GM12878 (cell line): ENCODE results near the gene OSBPL2. TPM values are rescaled to one million over a fixed set of nuclear protein-coding genes. Genes with fewer than 3 reads are reported as not detected.

Experiments used
- HDAC2 ChIP-seq: fragments of 200-600 bp; sonication (generic); IDR thresholded peaks from 2 replicates; pipeline ENCODE4 v1.6.1; 2017
- NR2C2 ChIP-seq: IDR thresholded peaks from 2 replicates; pipeline ENCODE4 v1.6.1; 2011; ENCODE audit warnings: borderline replicate concordance, low read depth; ENCODE audit not compliant: control insufficient read depth, insufficient read length
- SKIL ChIP-seq: fragments of 450-650 bp; IDR thresholded peaks from 2 replicates; pipeline ENCODE4 v1.6.1; 2017; ENCODE audit warnings: mild to moderate bottlenecking, low read depth, inconsistent platforms; ENCODE audit not compliant: poor library complexity, severe bottlenecking
- TCF7 ChIP-seq: IDR thresholded peaks from 2 replicates; pipeline ENCODE4 v1.6.1; 2014; ENCODE audit warnings: antibody characterized with exemption, borderline replicate concordance
- ZNF274 ChIP-seq: IDR thresholded peaks from one replicate; pipeline ENCODE4 v1.8.0; 2011; ENCODE audit not compliant: insufficient read length, insufficient read depth
- polyA plus RNA-seq, 11 experiments: library from polyadenylated mRNA; depleted of rRNA in 4 of 11; unstranded in 6 of 11; stranded (reverse) in 5 of 11; fragments of >200 nt; fragmentation: Nextera tagmentation in 4 of 11; fragmentation: Illumina TruSeq in 1 of 11; extraction: Ambion mirVana in 4 of 11; extraction: Trizol in 1 of 11; gene quantifications; 1 replicate in 1 of 11; 2 replicates in 10 of 11; pipeline versions ENCODE4 v1.2.1 to v1.2.3, GENCODE V29; 2011 to 2016; ENCODE audit warnings: inconsistent platforms in 2 of 11, missing spikeins in 2 of 11, low read depth in 1 of 11
- total RNA-seq, 4 experiments: library from RNA; depleted of rRNA in 3 of 4; stranded (reverse); fragments of >200 nt in 3 of 4; fragmentation: Illumina TruSeq in 1 of 4; extraction: Trizol in 1 of 4; gene quantifications; 2 replicates each; pipeline versions ENCODE4 v1.2.1 to v1.2.3, GENCODE V29; 2013 to 2021
- TF ChIP-seq, protein P1 (sequence below): fragments of 450-650 bp; IDR thresholded peaks from 2 replicates; pipeline ENCODE4 v1.6.1; 2018; ENCODE audit warnings: borderline replicate concordance, mild to moderate bottlenecking; ENCODE audit not compliant: partially characterized antibody
- TF ChIP-seq, protein P2 (sequence below): fragments of 450-650 bp; IDR thresholded peaks from 2 replicates; pipeline ENCODE4 v1.6.1; 2017; ENCODE audit warnings: mild to moderate bottlenecking, moderate library complexity

The OSBPL2 gene
- total and polyA plus RNA-seq, 10 of the 15 experiments (the other 5 are each of a cell fraction or from before 2014, with no cell fraction given): 2.8 to 22.3 (median 14.7) TPM

GRCh38 chr20:62285151-62285550 lies 46.8 kb downstream of the OSBPL2 start (continued):
- TF ChIP-seq HDAC2: no peak
- no peak for TF ChIP-seq SKIL
- TF ChIP-seq NR2C2: no peak
- TF ChIP-seq, protein P1, sequence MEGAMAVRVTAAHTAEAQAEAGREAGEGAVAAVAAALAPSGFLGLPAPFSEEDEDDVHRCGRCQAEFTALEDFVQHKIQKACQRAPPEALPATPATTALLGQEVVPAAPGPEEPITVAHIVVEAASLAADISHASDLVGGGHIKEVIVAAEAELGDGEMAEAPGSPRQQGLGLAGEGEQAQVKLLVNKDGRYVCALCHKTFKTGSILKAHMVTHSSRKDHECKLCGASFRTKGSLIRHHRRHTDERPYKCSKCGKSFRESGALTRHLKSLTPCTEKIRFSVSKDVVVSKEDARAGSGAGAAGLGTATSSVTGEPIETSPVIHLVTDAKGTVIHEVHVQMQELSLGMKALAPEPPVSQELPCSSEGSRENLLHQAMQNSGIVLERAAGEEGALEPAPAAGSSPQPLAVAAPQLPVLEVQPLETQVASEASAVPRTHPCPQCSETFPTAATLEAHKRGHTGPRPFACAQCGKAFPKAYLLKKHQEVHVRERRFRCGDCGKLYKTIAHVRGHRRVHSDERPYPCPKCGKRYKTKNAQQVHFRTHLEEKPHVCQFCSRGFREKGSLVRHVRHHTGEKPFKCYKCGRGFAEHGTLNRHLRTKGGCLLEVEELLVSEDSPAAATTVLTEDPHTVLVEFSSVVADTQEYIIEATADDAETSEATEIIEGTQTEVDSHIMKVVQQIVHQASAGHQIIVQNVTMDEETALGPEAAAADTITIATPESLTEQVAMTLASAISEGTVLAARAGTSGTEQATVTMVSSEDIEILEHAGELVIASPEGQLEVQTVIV: no peak
- no peak for TF ChIP-seq TCF7
- no peak for TF ChIP-seq ZNF274
- TF ChIP-seq, protein P2, sequence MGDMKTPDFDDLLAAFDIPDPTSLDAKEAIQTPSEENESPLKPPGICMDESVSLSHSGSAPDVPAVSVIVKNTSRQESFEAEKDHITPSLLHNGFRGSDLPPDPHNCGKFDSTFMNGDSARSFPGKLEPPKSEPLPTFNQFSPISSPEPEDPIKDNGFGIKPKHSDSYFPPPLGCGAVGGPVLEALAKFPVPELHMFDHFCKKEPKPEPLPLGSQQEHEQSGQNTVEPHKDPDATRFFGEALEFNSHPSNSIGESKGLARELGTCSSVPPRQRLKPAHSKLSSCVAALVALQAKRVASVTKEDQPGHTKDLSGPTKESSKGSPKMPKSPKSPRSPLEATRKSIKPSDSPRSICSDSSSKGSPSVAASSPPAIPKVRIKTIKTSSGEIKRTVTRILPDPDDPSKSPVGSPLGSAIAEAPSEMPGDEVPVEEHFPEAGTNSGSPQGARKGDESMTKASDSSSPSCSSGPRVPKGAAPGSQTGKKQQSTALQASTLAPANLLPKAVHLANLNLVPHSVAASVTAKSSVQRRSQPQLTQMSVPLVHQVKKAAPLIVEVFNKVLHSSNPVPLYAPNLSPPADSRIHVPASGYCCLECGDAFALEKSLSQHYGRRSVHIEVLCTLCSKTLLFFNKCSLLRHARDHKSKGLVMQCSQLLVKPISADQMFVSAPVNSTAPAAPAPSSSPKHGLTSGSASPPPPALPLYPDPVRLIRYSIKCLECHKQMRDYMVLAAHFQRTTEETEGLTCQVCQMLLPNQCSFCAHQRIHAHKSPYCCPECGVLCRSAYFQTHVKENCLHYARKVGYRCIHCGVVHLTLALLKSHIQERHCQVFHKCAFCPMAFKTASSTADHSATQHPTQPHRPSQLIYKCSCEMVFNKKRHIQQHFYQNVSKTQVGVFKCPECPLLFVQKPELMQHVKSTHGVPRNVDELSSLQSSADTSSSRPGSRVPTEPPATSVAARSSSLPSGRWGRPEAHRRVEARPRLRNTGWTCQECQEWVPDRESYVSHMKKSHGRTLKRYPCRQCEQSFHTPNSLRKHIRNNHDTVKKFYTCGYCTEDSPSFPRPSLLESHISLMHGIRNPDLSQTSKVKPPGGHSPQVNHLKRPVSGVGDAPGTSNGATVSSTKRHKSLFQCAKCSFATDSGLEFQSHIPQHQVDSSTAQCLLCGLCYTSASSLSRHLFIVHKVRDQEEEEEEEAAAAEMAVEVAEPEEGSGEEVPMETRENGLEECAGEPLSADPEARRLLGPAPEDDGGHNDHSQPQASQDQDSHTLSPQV: no peak
